H1 (cell line): ENCODE results near the gene MTMR4. TPM values are rescaled to one million over a fixed set of nuclear protein-coding genes. Genes with fewer than 3 reads are reported as not detected.

Experiments
- GABPA ChIP-seq: IDR thresholded peaks from 2 replicates; pipeline ENCODE4 v1.6.1; 2011; ENCODE audit warnings: mild to moderate bottlenecking, low read length, moderate library complexity, borderline replicate concordance; ENCODE audit not compliant: insufficient read depth
- RFX5 ChIP-seq: IDR thresholded peaks from 2 replicates; pipeline ENCODE4 v1.6.1; 2011; ENCODE audit warnings: low read depth, low read length, improper control_type of control experiment, borderline replicate concordance
- SUZ12 ChIP-seq: fragments of 200-600 bp; sonication (generic); IDR thresholded peaks from 2 replicates; pipeline ENCODE4 v1.6.1; 2012; ENCODE audit warnings: mild to moderate bottlenecking, inconsistent platforms, low read length, moderate library complexity, mixed read lengths
- TCF12 ChIP-seq: IDR thresholded peaks from 2 replicates; pipeline ENCODE4 v1.6.1; 2011; ENCODE audit warnings: low read depth, mild to moderate bottlenecking, low read length
- TEAD4 ChIP-seq: IDR thresholded peaks from 2 replicates; pipeline ENCODE4 v1.6.1; 2012; ENCODE audit warnings: low read depth, low read length, inconsistent platforms, mixed read lengths
- YY1 ChIP-seq: IDR thresholded peaks from 2 replicates; pipeline ENCODE4 v1.6.1; 2011; ENCODE audit warnings: low read depth, mild to moderate bottlenecking, low read length
- polyA plus RNA-seq, 7 experiments: library from polyadenylated mRNA; depleted of rRNA in 3 of 7; stranded (reverse) in 5 of 7; unstranded in 2 of 7; fragments of >200 nt in 5 of 7; fragments of 200-250 nt in 2 of 7; gene quantifications; 1 replicate in 5 of 7; 2 replicates in 1 of 7; 4 replicates in 1 of 7; pipeline versions ENCODE4 v1.2.1 to v1.2.3, GENCODE V29; 2011 to 2013; ENCODE audit warnings: missing spikeins in 2 of 7, mixed read lengths in 2 of 7
- total RNA-seq: library from RNA; stranded (reverse); fragmentation: NEBNext Ultra II Directional; extraction: Animal tissue kit (Norgen Biotek cat#: 25700); gene quantifications from 2 replicates; pipeline ENCODE4 v1.2.1, GENCODE V29; 2021

The MTMR4 gene
- total and polyA plus RNA-seq, 2 of the 8 experiments (the other 6 are each of a cell fraction or from before 2014, with no cell fraction given): 15.9 to 39.2 TPM

DNA sequence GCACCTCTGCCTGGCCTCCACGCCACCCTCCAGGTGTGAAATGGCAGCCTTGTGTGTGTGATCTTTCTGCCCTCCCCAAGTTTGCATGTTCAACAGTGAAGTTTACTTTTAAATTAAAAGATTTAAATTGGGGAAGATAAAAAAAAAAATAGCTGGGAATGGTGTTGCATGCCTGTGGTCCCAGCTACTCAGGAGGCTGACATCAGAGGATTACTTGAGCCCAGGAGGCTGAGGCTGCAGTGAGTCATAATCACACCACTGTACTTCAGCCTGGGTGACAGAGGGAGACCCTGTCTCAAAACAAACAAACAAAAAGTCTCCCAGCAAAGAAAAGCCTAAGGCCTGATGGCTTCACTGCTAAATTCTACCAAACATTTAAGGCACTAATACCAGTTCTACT lies 61.7 kb downstream of the MTMR4 start (continued):
- TF ChIP-seq RFX5: no peak
- no peak for TF ChIP-seq GABPA
- TF ChIP-seq SUZ12: no peak
- no peak for TF ChIP-seq TCF12
- no peak for TF ChIP-seq TEAD4
- no peak for TF ChIP-seq YY1
